CD1c-positive myeloid dendritic cell (primary cell): Measurements from ENCODE around the gene FAM210A.

Experiments
- DNase-seq: peaks from one replicate; pipeline ENCODE4 v3.0.0-alpha.2; 2016; ENCODE audit errors: extremely low spot score

Gene FAM210A

DNA sequence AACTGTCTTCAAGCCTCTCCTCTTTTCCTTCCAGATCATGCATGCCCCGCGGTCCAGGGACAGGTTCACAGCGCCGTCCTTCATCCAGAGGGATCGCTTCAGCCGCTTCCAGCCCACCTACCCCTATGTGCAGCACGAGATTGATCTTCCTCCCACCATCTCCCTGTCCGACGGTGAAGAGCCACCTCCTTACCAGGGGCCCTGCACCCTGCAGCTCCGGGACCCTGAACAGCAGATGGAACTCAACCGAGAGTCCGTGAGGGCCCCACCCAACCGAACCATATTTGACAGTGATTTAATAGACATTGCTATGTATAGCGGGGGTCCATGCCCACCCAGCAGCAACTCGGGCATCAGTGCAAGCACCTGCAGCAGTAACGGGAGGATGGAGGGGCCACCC, 81.3 kb downstream of the FAM210A start:
- DNase-seq = no peak

DNA sequence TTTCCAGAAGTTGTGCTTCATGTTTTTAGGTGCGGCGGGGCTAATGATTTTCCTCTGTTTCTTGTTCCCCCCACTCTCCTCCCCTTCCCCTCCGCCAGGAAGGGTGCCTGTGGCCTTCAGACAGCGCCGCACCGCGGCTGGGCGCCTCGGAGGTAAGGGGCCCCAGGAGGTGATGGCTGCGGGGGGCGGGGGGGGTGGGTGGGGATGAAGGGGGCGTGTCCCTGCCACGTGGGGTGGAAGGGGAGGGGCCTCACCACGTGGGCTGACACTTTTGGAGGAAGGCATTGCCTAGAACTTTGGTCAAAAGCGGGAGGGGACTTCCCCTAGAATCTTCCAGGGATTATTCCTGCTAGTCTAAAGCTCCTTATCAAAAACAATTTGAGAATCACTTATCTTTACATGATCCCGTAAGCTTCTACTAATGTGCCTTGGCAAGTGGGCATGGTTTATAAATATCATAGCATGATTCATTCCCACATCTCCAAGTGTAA, 83.1 kb downstream of the FAM210A start:
- no peak for DNase-seq

DNA sequence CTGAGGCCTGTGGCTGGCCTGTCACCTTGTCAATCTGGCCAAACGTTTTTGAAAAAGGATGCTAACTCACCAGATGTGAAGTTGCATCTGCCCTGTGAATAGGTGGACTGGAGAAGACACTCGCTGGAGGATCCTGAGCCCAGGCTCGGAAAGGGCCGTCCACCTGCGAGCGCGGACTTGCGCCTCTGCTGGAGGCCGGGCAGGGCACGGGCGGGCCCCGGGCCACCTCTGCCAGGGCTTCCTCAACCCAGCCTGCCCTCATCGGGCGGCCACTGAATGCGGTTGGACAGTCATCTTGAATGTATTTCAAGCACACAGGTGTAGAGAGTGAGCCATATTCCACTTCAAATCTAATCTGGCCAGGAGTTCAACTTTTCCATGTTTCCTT, 83.9 kb downstream of the FAM210A start:
- no peak for DNase-seq

DNA sequence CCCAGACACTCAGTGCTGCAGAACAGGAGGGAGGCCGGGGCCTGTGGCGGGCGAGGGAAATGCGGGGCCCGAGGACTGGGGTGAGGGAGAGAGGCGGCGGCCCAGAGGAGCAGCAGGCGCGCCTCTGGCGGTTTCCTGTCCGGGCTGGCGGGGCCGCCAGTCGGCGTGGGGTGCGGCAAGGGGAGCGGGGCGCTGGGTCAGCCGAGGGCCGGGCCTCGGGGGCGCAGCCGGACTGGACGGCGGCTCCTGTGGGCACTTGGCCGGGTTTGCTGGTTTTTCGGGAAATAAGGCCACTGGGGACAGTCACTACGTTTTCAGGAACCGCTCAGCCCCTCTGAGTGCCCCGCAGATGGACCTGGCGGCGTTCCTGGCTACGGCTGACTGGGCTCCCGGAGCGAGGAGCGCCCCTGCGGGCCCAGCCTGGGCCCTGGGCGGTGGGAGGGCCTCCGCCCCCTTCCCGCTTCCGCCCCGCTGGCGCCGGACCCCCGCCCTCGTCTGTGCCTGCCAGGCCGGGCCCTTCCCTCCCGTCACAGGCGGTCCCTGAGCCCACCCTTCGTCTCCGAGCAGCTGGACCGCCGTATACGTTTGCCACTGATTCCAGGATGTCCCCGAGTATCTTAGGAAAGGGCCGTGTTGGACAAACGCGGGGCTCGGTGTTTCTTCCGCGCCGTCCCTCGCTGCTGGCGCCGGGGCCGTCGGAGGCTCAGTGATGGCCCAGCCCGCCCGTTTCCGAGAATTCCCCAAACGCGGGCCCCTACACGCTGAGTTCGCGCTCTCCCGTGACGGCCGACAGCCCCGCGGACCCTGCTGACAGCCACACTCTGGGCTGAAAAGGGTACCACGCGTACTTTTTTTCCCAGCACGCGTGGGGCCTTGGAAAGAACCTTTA, 84.6 kb downstream of the FAM210A start:
- peak; percentile 18 for DNase-seq

DNA sequence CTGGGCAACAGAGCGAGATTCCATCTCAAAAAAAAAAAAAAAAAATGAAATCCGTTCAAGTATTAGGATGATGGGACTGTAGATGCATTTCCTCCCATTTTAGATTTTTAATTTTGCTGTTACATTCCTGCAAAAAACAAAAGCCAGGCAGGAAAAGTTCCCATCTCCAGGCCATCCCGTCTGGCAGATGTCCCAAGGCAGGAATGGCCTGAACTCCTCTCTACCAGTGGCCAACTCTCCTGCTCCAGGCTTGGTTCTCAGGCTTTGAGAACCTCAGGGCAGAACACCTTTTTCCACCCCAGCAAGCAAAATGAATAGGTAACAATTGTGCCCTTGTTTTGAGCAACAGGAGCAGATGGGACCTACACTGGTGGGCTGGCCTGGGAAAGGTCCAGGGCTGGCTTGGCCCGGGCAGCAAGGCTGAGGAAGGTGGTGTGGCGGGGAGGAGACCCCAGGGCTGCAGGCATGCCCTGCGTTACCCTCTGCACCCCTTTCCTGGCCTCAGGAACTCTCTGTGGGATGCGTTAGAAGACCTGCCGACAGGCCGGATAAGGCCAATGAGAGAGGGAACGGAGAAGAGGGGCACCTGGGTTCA, 86.0 kb downstream of the FAM210A start:
- DNase-seq = no peak

DNA sequence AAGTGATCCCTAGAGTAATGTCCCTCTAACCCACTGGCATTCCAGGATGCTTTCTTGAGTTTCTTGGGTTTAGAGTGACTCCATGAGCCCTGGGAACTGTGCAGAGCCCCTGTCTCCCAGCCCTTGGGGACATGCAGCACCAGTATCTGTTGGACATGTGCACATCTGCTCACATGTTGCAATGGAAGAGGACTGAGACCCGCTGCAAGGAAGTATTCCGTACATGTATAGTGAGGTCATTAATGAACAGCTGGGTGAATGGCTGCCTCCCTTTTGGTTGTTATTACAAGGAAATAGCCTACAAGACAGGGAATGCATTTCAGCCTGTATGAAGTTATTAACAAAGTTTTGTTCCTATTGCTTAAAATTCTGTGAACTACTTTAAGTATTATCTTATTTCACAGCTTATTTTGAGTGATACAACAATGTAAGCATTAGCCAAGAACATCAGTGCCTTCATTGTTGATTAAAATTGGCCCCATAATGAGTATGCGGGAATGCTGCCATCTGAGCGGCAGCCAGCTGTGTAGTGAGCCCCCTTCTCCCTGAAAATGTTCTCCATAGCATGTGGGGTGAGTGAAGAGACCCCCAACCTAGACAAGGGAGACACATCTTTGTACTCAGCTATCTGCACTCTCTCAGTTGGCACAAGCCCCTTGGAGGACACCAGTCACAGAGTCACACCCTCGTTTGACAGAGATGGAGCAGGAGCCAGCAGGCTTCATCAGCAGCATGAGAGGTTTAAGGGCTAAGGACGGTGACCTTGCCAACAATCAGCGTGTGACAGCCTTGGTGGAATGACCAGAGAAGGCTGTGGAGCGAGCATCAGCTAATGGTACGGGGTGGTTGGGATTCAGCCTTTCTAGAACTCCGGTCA, 87.4 kb downstream of the FAM210A start:
- no peak for DNase-seq

DNA sequence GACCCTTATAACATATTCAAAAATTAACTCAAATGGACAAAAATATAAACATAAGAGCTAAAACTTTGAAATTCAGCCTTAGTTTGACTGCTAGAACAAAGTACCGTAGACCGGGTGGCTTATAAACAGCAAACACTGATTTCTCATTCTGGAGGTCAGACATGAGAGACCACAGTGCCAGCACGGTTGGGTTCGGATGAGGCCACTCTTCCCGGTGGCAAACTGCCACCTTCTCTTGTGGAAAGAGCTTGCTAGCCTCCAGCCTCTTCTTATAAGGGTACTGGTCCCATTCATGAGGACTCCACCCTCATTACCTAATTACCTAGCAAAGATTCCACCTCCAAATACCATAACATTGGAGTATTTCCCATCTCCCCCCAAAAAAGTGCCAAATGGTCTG, 91.3 kb downstream of the FAM210A start:
- no peak for DNase-seq

DNA sequence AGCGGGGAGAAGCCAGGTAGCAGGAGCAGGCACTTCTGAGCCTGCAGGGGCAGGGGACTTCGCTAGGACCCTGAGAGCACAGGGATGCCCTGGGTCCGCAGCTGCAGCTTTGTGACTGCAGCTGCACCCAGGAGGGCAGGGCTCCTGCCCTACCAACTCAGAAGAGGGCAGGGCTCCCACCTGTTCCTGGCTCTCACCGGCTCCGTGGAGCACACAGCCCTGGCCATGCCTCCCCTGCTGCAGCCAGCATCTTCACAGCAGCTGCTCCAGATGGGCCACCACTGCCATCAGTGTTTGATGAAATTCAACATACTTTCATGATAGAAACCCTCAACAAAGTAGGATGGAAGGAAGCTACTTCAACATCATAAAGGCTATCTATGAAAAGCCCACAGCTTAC, 92.7 kb downstream of the FAM210A start:
- DNase-seq = no peak

DNA sequence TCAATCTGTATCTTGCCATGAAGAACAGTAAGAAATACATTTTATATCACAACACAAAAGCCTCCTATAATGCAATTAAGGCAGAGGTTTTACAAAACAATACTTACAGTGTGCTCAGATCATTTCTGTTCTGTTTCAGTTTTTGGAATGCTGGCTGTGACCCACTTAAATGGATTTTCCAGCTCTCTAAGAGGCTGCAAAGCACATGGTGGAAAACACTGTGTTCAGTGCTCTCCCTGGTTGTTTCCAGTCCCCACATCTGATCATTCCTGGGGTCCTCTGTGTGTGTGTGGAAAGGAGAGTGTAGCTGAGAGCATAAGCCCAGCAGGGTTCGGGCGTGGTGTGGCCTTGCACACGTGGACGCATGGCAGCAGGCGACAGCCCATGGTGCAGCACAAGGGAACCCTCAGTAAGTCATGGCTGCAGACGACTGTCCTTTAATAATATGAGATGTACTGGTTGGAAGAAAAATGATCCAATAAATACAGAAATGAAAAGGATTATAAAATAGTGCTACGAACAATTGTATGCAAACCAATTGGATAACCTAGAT, 95.6 kb downstream of the FAM210A start:
- no peak for DNase-seq

DNA sequence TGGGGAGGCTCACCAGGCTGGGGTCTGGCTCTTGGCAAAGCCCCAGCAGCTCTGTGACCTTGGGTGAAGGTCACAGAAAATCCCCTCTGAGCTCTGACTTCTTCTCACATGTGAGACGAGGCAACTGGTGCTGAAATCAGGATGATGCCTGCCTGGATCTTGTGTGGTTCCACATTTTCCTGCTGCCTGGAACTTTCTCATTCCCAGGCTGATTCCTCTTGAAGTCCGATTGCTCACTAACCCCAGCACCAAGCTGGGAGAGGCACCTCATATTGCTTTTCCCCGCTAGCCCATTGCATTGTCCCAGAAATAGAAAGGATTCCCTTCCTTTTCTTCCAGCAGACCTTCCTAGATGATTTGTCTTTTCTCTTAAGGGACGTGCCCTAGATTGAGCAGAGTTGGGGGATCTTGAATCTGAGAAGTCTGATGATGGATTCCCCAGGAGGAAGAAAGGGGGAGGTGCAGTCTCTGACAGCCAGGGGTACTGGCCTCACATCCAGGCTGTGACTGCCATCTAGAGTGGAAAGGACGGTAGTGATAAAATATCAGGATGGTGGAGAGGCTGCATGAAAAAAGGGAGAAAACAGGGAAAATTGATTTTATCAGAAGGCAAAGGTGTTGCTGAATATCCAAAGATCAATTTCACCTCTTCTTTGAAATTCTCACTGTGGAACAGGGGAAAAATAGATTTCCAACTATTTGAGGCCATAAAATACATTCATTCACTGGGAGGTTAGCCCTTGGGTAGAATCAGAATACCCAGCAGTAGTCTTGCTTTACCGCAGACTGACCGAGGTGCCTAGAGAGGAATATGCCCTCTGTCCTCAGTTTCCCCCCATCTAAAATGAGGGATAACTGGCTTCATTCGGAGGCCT, 96.3 kb downstream of the FAM210A start:
- peak; percentile 71 for DNase-seq

DNA sequence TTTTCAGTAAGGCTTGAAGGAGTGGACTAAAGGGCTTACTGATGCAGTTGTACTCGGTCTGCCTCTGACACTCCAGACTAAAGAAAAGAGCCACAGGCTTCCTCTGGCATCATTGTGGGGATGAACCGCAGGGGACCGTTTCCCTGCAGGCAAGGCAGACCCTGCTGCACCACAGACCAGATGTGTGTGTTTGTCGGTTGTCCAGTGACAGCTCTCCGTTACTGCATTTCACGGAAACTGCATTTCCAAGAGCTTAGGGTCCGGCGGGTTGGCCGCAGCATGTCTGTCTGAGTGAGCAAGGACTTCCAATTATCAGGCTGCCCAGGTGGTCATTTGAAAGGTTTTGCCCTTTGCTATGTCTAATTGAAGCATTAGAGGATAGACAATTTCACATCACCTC, 98.1 kb downstream of the FAM210A start:
- no peak for DNase-seq

DNA sequence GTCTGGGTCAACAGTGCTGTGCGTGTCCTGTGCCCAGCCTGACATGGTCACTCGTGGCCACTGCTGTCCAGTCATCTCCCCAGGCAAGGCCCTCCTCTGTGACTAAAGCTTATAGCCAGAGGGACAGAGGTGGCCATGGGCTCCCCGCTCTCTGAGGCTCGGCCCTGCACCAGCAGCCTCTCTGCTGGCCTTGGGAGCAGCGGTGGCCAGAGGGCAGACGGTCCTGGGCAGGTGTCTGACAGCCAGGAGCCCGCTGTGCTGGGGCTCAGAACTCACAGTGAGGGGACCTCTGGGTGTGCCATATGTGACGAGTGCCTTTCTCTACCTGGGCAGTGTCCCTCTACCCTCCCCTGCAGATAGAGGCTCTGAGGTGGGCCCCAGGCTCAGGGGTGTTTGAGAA, 98.7 kb downstream of the FAM210A start:
- no peak for DNase-seq

DNA sequence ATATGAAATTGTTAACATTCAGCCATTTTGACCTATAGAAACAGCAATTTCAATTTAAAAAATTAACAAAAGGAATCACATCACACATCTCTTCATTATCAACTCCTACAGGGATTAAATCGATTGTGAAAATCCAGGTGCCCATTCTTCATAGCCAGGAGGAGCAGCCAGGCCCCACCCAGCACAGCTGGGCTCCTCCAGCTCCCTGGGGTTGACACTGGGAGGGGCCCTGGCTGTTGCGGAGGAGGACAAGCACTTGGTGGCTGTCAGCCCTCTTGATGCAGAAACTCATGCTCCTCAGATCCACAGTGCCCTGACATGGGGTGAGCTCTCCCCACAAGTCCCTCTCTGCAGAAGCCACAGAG, 99.8 kb downstream of the FAM210A start:
- no peak for DNase-seq

DNA sequence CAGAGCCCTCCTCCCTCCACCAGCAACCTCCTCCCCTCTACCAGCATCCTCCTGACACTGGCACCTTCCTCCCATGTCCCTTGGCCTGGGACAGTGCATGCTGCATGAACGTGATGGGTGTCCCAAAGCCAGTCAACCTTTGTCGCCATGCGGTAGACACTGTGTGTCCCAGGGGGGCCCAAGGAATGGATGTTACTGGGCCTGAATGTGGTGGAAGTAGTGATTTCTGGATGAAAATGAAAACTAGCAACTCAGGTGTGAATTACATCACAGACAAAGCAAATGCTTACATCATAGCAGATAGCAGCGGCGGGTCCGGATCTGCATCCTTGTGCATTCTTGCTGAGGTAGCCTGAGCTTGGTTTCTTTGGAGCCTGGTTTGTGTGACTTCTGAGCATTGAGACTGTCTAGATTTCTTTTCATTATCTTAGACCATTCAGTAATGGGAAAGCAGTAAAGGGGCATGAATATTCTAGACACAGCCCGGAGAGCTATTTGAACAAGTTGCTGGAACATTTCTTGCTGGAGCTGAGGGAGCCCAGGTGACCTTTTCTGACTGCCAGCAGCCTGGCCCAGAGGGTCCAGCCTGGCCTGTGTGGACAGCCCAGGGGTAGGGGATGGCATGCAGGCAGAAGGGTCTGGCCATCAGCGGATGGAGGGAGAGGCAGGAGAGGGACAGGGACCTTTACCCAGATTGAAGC, 100.4 kb downstream of the FAM210A start:
- DNase-seq = no peak

DNA sequence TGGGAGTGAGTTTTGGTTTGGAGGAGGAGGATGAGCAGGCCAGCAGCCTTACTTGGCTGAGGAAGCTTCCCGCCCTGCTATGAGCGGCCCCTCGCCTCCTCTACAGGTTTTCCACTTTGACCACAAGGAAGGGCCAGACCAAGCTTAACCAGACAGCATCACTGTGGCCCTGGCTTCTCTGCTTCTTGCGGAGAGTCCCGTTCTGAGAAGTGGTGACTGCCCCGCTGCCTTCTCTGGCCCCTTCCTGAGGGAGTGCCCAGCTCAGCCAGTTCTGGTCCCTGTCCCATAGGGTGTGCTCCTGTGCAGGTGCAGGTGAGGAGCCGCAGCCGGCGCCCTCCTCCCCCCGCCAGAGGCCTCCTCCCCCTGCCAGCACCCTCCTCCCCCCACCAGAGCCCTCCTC, 101.0 kb downstream of the FAM210A start:
- DNase-seq = no peak

DNA sequence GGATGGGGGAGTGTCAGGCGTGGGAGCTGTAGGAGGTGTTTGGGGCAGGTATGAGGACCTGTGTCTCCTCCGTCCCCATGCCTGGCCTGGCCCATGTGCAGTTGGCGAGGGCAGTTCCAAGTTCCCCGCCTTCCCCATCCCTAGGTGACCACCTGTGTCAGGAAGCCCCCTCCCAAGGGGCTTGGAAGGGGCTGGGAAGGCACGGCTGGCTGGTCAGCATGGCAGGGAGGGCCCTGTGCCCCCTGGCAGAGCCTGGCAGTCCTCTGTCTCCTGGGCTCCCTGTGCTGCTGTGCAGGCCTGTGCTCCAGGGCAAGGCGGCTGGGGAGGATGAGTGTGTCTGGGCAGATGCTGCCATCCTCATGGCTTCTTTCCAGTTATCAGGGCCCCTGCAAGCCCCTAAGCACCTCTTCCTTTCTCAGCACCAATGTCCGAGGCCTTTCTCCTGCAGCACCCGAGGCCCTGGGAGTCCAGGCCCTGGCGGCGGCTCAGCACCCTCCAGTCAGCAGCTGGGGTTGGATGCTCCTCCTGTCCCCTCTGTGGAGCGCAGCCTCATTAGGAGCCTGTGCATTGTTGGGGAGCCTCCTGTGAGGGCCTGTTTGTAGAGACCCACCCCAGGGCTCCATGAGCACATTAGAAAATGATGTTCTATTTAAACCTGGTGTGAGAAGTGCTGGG, 101.7 kb downstream of the FAM210A start:
- DNase-seq = no peak

DNA sequence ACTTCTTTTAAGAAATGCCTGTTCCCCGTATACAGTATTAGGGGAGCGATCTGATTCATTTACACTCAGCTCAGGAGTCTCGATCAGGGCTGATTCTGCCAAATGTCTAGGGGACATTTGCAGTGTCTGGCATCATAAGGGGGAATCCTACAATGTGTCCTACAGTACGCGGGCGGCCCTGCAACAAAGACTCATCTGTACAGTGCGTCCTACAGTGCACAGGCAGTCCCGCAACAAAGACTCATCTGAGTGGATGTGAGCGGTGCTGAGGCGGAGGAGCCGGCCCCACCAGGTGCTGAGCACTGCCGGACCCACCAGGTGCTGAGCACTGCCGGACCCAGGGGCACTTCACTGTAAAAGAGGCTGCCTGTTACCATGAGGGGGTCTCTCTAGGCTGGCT, 102.5 kb downstream of the FAM210A start:
- DNase-seq = no peak

DNA sequence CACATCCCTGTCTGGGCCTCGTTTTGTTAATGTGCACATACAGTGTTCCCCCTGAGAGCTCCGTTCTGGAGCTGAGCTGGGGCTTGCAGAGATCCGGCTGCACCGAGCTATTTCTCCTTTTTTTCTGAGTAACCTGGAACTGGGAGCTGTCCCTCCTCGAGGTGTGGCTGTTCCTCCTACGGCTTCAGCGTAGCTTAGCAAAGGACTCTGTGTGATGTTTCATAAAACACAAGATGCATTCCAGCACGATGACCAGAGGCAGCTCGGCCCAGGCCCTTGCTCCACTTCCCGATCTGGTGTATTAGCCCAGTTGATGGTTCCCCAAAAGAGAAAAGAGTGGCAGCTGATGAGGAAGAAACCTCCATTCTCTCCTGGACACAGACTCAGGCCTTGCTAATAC, 103.0 kb downstream of the FAM210A start:
- DNase-seq = peak; percentile 90

DNA sequence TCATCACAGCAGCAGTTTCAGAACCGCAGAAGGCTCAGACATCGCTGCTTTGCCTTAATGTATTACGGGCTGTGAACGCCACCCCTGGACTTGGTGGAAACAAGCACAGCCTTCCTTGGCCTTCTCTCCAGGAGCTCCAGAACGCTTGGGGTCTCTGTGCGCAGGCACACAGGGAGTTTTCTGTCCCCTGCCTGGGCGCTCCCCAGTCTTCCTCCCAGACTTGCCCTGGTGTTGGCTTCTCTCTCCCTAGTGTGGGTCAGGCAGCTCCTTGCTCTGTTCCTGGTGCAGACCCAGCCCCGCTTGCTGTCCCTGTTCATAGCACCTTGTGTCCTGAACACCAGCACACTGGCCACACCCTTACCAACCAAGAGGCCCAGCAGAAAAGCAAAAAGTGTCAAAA, 103.6 kb downstream of the FAM210A start:
- no peak for DNase-seq
